ENCODE measurements around the gene ZC3H6. TPM values are rescaled to one million over a fixed set of nuclear protein-coding genes. Genes with fewer than 3 reads are reported as not detected.

ZC3H6 gene
- polyA plus RNA-seq, 2 donors, result 0.61 to 1.9 TPM

DNA sequence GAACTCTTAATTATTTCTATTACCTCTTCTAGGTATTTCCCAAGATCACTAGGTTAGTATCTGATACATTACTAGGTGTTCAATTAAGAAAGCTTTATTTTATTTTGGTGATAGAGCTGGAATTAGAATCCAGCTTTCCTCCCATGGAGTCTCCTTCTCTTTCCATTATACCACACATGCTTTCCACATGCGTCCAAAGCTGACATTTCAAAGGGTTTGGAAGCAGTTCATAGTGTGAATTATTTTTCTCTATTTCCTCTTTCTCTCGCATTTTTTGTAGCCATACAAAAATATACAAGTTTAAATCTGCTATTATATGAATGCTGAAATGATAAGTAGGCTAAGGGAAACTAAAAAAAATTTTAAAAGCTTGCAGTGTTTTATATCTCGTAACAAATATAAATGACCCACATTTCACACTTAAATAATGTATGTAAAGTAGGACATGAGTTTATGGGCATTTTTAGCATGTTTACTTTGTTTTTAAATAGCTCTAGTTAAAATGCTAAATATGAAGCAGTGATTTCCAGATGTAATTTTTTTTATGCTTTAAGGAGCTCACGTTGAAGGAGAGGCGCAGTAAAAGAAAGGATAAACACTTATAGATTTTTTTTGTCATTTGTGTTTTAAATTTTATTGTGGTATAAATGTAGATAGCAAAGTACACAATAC is 20.1 kb downstream of the ZC3H6 start:
- no peaks in the 10 kb centered on the region for H3K9me3 ChIP-seq (ENCODE audit: control insufficient read depth in 2 of 2, insufficient read depth in 1 of 2, low read depth in 1 of 2, low read length in 1 of 2)
- no peak overlapping the region for H3K4me3 ChIP-seq (ENCODE audit: low read depth in 1 of 2, low read length in 2 of 2)
- no peaks in the 10 kb centered on the region for H3K36me3 ChIP-seq (ENCODE audit: control insufficient read depth in 2 of 2, insufficient read depth in 2 of 2, low read length in 1 of 2)
- H3K4me1 ChIP-seq (ENCODE audit: control insufficient read depth in 2 of 2, insufficient read depth in 2 of 2, low read length in 1 of 2), result no peaks in the 10 kb centered on the region
- no peaks in the 10 kb centered on the region for H3K27me3 ChIP-seq (ENCODE audit: control insufficient read depth in 1 of 2, insufficient read depth in 2 of 2, low read length in 2 of 2)
- WGBS, 2 donors, result 79 to 80% methylated on average over 5 of the region's 5 CpGs
- H3K27ac ChIP-seq (ENCODE audit: low read depth in 2 of 2, low read length in 1 of 2), result no peak overlapping the region

DNA sequence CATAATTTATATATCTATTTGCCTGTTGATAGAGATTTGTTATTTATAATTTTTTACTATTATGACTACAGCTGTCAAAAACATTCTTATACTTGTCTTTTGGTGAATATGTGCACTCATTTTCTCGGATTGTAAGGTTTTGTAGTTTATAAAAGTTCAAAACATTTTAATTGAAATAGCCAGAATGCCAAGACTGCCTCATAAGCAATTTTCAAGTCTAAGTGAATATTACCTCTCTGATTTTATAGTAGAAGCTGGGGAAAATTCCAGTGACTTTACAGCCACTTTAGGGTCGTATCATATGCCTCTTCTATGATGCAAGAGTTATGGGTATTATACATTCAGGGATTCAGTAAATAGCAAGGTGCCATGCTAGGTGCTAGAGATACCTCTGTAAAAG is 21.0 kb downstream of the ZC3H6 start:
- Histone ChIP-seq H3K9me3 (ENCODE audit: control insufficient read depth in 2 of 2, insufficient read depth in 1 of 2, low read depth in 1 of 2, low read length in 1 of 2) (no peaks in the 10 kb centered on the region), H3K4me3 (ENCODE audit: low read depth in 1 of 2, low read length in 2 of 2) (no peak overlapping the region), H3K27ac (ENCODE audit: low read depth in 2 of 2, low read length in 1 of 2) (no peak overlapping the region), H3K27me3 (ENCODE audit: control insufficient read depth in 1 of 2, insufficient read depth in 2 of 2, low read length in 2 of 2) (no peaks in the 10 kb centered on the region), H3K36me3 (ENCODE audit: control insufficient read depth in 2 of 2, insufficient read depth in 2 of 2, low read length in 1 of 2) (no peaks in the 10 kb centered on the region), H3K4me1 (ENCODE audit: control insufficient read depth in 2 of 2, insufficient read depth in 2 of 2, low read length in 1 of 2) (no peaks in the 10 kb centered on the region)
- WGBS, 2 donors, result 84 to 87% methylated on average over 2 of the region's 2 CpGs

GRCh38 chr2:112301171-112301584 is 25.8 kb downstream of the ZC3H6 start:
- no peaks in the 10 kb centered on the region for H3K36me3 ChIP-seq (ENCODE audit: control insufficient read depth in 2 of 2, insufficient read depth in 2 of 2, low read length in 1 of 2)

DNA sequence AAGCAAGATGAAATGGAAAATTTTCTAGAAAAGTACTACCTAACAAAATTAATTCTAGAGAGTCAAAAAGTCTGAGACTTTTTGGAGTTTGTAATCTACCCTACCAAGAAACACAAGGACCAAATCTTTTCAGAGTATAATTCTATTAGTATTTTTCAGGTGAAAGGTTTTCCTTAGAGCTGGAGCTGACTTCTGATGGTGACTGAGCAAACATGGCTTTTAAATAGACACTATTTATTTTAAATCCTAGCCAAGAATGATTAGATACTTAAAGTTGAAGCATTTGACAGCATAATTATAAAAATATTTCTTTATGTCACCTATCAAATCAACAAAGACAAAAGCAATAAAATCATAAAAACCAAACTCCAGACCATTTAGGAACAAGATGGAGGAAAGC is 26.6 kb downstream of the ZC3H6 start:
- H3K27ac ChIP-seq (ENCODE audit: low read depth in 2 of 2, low read length in 1 of 2), result no peak overlapping the region
- H3K27me3 ChIP-seq (ENCODE audit: control insufficient read depth in 1 of 2, insufficient read depth in 2 of 2, low read length in 2 of 2), result no peaks in the 10 kb centered on the region
- H3K4me1 ChIP-seq (ENCODE audit: control insufficient read depth in 2 of 2, insufficient read depth in 2 of 2, low read length in 1 of 2), result no peaks in the 10 kb centered on the region
- H3K9me3 ChIP-seq (ENCODE audit: control insufficient read depth in 2 of 2, insufficient read depth in 1 of 2, low read depth in 1 of 2, low read length in 1 of 2), result no peaks in the 10 kb centered on the region
- H3K36me3 ChIP-seq (ENCODE audit: control insufficient read depth in 2 of 2, insufficient read depth in 2 of 2, low read length in 1 of 2), result no peaks in the 10 kb centered on the region
- H3K4me3 ChIP-seq (ENCODE audit: low read depth in 1 of 2, low read length in 2 of 2), result no peak overlapping the region

More at GRCh38 chr2:112301171-112301584, 25.8 kb downstream of the ZC3H6 start:
- Histone ChIP-seq H3K4me3 (ENCODE audit: low read depth in 1 of 2, low read length in 2 of 2) (no peak overlapping the region), H3K9me3 (ENCODE audit: control insufficient read depth in 2 of 2, insufficient read depth in 1 of 2, low read depth in 1 of 2, low read length in 1 of 2) (no peaks in the 10 kb centered on the region), H3K27me3 (ENCODE audit: control insufficient read depth in 1 of 2, insufficient read depth in 2 of 2, low read length in 2 of 2) (no peaks in the 10 kb centered on the region), H3K27ac (ENCODE audit: low read depth in 2 of 2, low read length in 1 of 2) (no peak overlapping the region), H3K4me1 (ENCODE audit: control insufficient read depth in 2 of 2, insufficient read depth in 2 of 2, low read length in 1 of 2) (no peaks in the 10 kb centered on the region)

DNA sequence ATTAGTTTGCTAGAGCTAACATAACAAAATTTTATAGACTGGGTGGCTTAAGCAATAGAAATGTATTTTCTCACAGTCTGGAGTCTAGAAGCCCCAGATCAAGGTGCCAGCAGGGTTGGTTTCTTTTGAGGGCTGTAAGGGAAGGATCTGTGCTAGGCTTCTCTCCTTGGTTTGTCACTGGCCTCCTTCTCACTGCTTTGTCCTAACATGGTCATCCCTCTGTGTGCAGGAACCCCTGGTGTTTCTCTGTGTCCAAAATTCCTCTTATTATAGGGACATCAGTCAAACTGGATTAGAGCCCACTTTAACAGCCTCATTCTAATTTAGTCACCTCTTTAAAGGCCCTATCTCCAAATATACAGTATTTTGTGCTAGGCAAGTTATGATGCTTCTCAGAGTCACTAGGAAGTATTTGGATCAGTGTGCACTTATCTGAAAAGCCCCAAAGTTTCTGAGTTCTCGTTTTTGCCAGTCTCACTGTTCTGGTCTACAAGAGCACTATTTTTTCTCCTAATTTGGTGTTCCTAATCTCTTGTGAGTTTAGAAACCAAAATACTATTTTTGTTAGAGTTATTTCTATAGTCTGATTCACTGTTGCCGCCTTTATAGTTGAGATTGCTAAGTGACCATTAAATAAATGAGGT is 29.0 kb downstream of the ZC3H6 start:
- H3K4me1 ChIP-seq (ENCODE audit: control insufficient read depth in 2 of 2, insufficient read depth in 2 of 2, low read length in 1 of 2), result no peaks in the 10 kb centered on the region
- no peaks in the 10 kb centered on the region for H3K36me3 ChIP-seq (ENCODE audit: control insufficient read depth in 2 of 2, insufficient read depth in 2 of 2, low read length in 1 of 2)
- H3K27ac ChIP-seq (ENCODE audit: low read depth in 2 of 2, low read length in 1 of 2), result no peak overlapping the region
- H3K27me3 ChIP-seq (ENCODE audit: control insufficient read depth in 1 of 2, insufficient read depth in 2 of 2, low read length in 2 of 2), result no peaks in the 10 kb centered on the region
- no peaks in the 10 kb centered on the region for H3K9me3 ChIP-seq (ENCODE audit: control insufficient read depth in 2 of 2, insufficient read depth in 1 of 2, low read depth in 1 of 2, low read length in 1 of 2)
- 71 to 80% methylated on average over 2 of the region's 2 CpGs for WGBS, 2 donors
- H3K4me3 ChIP-seq (ENCODE audit: low read depth in 1 of 2, low read length in 2 of 2), result no peak overlapping the region

GRCh38 chr2:112305132-112305531 is 29.7 kb downstream of the ZC3H6 start:
- no peaks in the 10 kb centered on the region for H3K36me3 ChIP-seq (ENCODE audit: control insufficient read depth in 2 of 2, insufficient read depth in 2 of 2, low read length in 1 of 2)
- H3K9me3 ChIP-seq (ENCODE audit: control insufficient read depth in 2 of 2, insufficient read depth in 1 of 2, low read depth in 1 of 2, low read length in 1 of 2), result no peaks in the 10 kb centered on the region
- H3K27ac ChIP-seq (ENCODE audit: low read depth in 2 of 2, low read length in 1 of 2), result no peak overlapping the region
- H3K27me3 ChIP-seq (ENCODE audit: control insufficient read depth in 1 of 2, insufficient read depth in 2 of 2, low read length in 2 of 2), result no peaks in the 10 kb centered on the region
- WGBS, 2 donors, result 97 to 100% methylated on average over 1 of the region's 1 CpG
- H3K4me1 ChIP-seq (ENCODE audit: control insufficient read depth in 2 of 2, insufficient read depth in 2 of 2, low read length in 1 of 2), result no peaks in the 10 kb centered on the region
- no peak overlapping the region for H3K4me3 ChIP-seq (ENCODE audit: low read depth in 1 of 2, low read length in 2 of 2)

DNA sequence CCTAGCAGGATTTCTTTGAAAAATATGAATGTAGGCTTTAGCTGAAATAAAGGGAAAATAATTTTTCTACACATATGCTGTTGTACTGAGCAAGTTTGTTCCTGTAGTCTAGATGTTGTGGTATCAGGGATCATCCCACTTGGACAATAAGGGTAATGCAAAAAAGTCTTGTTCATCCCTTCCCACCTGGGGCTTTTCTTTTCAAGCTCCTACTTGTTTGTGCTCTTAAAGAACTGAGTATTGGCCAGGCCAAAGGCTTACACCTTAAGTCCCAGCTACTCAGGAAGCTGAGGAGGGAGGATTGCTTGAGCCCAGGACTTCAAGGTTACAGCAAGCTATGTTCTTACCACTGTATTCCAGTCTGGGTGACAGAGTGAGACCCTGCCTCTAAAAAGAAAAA is 35.5 kb downstream of the ZC3H6 start:
- Histone ChIP-seq H3K4me3 (ENCODE audit: low read depth in 1 of 2, low read length in 2 of 2) (no peak overlapping the region), H3K27me3 (ENCODE audit: control insufficient read depth in 1 of 2, insufficient read depth in 2 of 2, low read length in 2 of 2) (no peaks in the 10 kb centered on the region), H3K9me3 (ENCODE audit: control insufficient read depth in 2 of 2, insufficient read depth in 1 of 2, low read depth in 1 of 2, low read length in 1 of 2) (no peaks in the 10 kb centered on the region), H3K36me3 (ENCODE audit: control insufficient read depth in 2 of 2, insufficient read depth in 2 of 2, low read length in 1 of 2) (no peaks in the 10 kb centered on the region), H3K27ac (ENCODE audit: low read depth in 2 of 2, low read length in 1 of 2) (no peak overlapping the region), H3K4me1 (ENCODE audit: control insufficient read depth in 2 of 2, insufficient read depth in 2 of 2, low read length in 1 of 2) (no peaks in the 10 kb centered on the region)

GRCh38 chr2:112311932-112312331 is 36.5 kb downstream of the ZC3H6 start:
- no peaks in the 10 kb centered on the region for H3K27me3 ChIP-seq (ENCODE audit: control insufficient read depth in 1 of 2, insufficient read depth in 2 of 2, low read length in 2 of 2)
- no peaks in the 10 kb centered on the region for H3K4me1 ChIP-seq (ENCODE audit: control insufficient read depth in 2 of 2, insufficient read depth in 2 of 2, low read length in 1 of 2)
- H3K9me3 ChIP-seq (ENCODE audit: control insufficient read depth in 2 of 2, insufficient read depth in 1 of 2, low read depth in 1 of 2, low read length in 1 of 2), result no peaks in the 10 kb centered on the region
- H3K36me3 ChIP-seq (ENCODE audit: control insufficient read depth in 2 of 2, insufficient read depth in 2 of 2, low read length in 1 of 2), result no peaks in the 10 kb centered on the region
- H3K27ac ChIP-seq (ENCODE audit: low read depth in 2 of 2, low read length in 1 of 2), result no peak overlapping the region
- H3K4me3 ChIP-seq (ENCODE audit: low read depth in 1 of 2, low read length in 2 of 2), result no peak overlapping the region

- H3K4me1 ChIP-seq (ENCODE audit: control insufficient read depth in 2 of 2, insufficient read depth in 2 of 2, low read length in 1 of 2), result no peaks in the 10 kb centered on the region
- H3K9me3 ChIP-seq (ENCODE audit: control insufficient read depth in 2 of 2, insufficient read depth in 1 of 2, low read depth in 1 of 2, low read length in 1 of 2), result no peaks in the 10 kb centered on the region
- H3K36me3 ChIP-seq (ENCODE audit: control insufficient read depth in 2 of 2, insufficient read depth in 2 of 2, low read length in 1 of 2), result no peaks in the 10 kb centered on the region
- no peak overlapping the region for H3K4me3 ChIP-seq (ENCODE audit: low read depth in 1 of 2, low read length in 2 of 2)
- no peak overlapping the region for H3K27ac ChIP-seq (ENCODE audit: low read depth in 2 of 2, low read length in 1 of 2)
- 96 to 97% methylated on average over 2 of the region's 2 CpGs for WGBS, 2 donors
- no peaks in the 10 kb centered on the region for H3K27me3 ChIP-seq (ENCODE audit: control insufficient read depth in 1 of 2, insufficient read depth in 2 of 2, low read length in 2 of 2)
These were observed 37.4 kb downstream of the ZC3H6 start for GRCh38 chr2:112312821-112313220.

GRCh38 chr2:112314856-112315255 is 39.5 kb downstream of the ZC3H6 start:
- Histone ChIP-seq H3K36me3 (ENCODE audit: control insufficient read depth in 2 of 2, insufficient read depth in 2 of 2, low read length in 1 of 2) (no peaks in the 10 kb centered on the region), H3K27ac (ENCODE audit: low read depth in 2 of 2, low read length in 1 of 2) (no peak overlapping the region), H3K4me3 (ENCODE audit: low read depth in 1 of 2, low read length in 2 of 2) (no peak overlapping the region), H3K9me3 (ENCODE audit: control insufficient read depth in 2 of 2, insufficient read depth in 1 of 2, low read depth in 1 of 2, low read length in 1 of 2) (no peaks in the 10 kb centered on the region), H3K27me3 (ENCODE audit: control insufficient read depth in 1 of 2, insufficient read depth in 2 of 2, low read length in 2 of 2) (no peaks in the 10 kb centered on the region), H3K4me1 (ENCODE audit: control insufficient read depth in 2 of 2, insufficient read depth in 2 of 2, low read length in 1 of 2) (no peaks in the 10 kb centered on the region)
- 48 to 53% methylated on average over 1 of the region's 1 CpG for WGBS, 2 donors
